Esophagus squamous epithelium (tissue), 5 donors: ENCODE data around the gene GRK5. TPM values are rescaled to one million over a fixed set of nuclear protein-coding genes. Genes with fewer than 3 reads are reported as not detected.

ENCODE experiments used
- DNase-seq: peaks from one replicate; lab custom pipeline; 2025; lab: John Stamatoyannopoulos, UW
- H3K27ac ChIP-seq, 4 donors: fragments of 200-600 bp; sonication (generic); one replicate each; pipeline ENCODE4 v1.5.1; 2016 to 2019; ENCODE audit warnings: mild to moderate bottlenecking in 1 of 4
- H3K27me3 ChIP-seq, 4 donors: fragments of 200-600 bp; sonication (generic); 1 replicate in 3 of 4; 2 replicates in 1 of 4; pipeline versions ENCODE4 v1.5.1 to v1.6.0; 2017 to 2021; ENCODE audit warnings: antibody characterized with exemption in 1 of 4
- H3K36me3 ChIP-seq, 3 donors: fragments of 200-600 bp; sonication (generic); one replicate each; pipeline ENCODE4 v1.5.1; 2016 to 2019
- H3K4me1 ChIP-seq, 3 donors: fragments of 200-600 bp; sonication (generic); one replicate each; pipeline ENCODE4 v1.5.1; 2017 to 2019
- H3K4me3 ChIP-seq, 4 donors: fragments of 200-600 bp; sonication (generic); 1 replicate in 3 of 4; 2 replicates in 1 of 4; pipeline ENCODE4 v1.5.1; 2016 to 2019; ENCODE audit warnings: mild to moderate bottlenecking in 2 of 4, moderate library complexity in 1 of 4
- H3K9me3 ChIP-seq, 3 donors: fragments of 200-600 bp; sonication (generic); one replicate each; pipeline ENCODE4 v1.5.1; 2016 to 2019
- POLR2A ChIP-seq, 4 donors: fragments of 450-650 bp; IDR thresholded peaks; one replicate each; pipeline ENCODE4 v1.6.1; 2017; ENCODE audit warnings: antibody characterized with exemption in 4 of 4, mild to moderate bottlenecking in 4 of 4, moderate library complexity in 3 of 4
- WGBS, 2 donors: methylation state at CpG; one replicate each; pipeline ENCODE4 v1.1.5; 2018; 5-methylcytosine and 5-hydroxymethylcytosine counted together
- intact Hi-C: fragments of 100-400 bp; cut with DNase I; formaldehyde crosslinking; loops from one replicate; pipeline ENCODE4 v1.15.0; 2022
- total RNA-seq, 4 donors: library from RNA; depleted of rRNA; stranded (reverse); fragments of >200 nt; gene quantifications; one replicate each; pipeline ENCODE4 v1.1.0, GENCODE V29; 2016
- TF ChIP-seq, protein P1 (sequence below), 6 experiments: fragments of 450-650 bp in 4 of 6; fragments of 200-600 bp in 2 of 6; sonication (generic) in 2 of 6; IDR thresholded peaks; one replicate each; pipeline ENCODE4 v1.5.1; 2016 to 2019; ENCODE audit warnings: antibody characterized with exemption in 6 of 6, mild to moderate bottlenecking in 4 of 6, moderate library complexity in 4 of 6
- donor health status: DM: yes; HTN: yes; CAD: no.

Gene GRK5
- total RNA-seq, 4 donors from 2014 or later, result 2.4 to 18.9 (median 6.3) TPM

DNA sequence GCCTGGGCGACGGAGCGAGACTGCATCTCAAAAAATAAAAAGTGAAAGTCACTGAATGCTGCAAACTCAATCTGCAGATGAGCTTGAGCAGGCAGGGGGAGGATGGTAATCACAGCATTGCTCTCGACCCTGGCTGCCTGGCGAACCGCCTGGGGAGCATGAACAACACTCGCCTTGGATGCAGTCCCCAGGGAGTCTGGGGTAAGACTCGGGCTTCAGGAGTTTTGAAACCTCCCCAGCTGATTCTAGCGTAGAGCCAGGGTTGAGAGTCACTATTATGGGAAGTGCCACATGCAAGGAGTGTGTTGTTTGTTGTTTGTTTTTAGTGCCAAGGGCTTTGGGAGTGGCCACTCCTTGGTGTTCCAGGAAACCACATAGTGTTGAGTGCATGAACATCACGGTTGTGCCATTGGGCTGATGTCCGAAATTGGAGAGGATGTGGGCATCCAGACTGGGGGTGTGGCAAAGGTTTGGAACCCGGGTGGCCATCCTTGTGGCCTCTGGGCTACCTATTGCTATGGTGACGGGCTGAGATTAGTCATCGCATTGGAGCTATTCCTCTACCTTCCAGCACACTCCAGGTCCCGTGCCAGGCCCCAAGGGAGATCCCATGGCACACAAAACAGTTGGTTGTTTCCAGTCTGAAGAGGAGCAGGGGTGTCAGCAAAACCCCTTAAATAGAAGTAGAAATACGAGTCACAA is 242.5 kb downstream of the GRK5 start:
- Histone ChIP-seq H3K36me3 (peaks cover 0 to 70% (median 0%) of the 10 kb centered on the region in 3 donors), H3K9me3 (no peaks in the 10 kb centered on the region), H3K4me3 (no peak overlapping the region), H3K27ac (peak overlapping the region in 2 of 4 donors; percentile 32 to 36), H3K4me1 (peaks cover 3 to 51% (median 7%) of the 10 kb centered on the region in 3 donors), H3K27me3 (no peaks in the 10 kb centered on the region)
- TF ChIP-seq POLR2A (IDR thresholded peaks at IDR 0.05), result no peak
- TF ChIP-seq, protein P1, sequence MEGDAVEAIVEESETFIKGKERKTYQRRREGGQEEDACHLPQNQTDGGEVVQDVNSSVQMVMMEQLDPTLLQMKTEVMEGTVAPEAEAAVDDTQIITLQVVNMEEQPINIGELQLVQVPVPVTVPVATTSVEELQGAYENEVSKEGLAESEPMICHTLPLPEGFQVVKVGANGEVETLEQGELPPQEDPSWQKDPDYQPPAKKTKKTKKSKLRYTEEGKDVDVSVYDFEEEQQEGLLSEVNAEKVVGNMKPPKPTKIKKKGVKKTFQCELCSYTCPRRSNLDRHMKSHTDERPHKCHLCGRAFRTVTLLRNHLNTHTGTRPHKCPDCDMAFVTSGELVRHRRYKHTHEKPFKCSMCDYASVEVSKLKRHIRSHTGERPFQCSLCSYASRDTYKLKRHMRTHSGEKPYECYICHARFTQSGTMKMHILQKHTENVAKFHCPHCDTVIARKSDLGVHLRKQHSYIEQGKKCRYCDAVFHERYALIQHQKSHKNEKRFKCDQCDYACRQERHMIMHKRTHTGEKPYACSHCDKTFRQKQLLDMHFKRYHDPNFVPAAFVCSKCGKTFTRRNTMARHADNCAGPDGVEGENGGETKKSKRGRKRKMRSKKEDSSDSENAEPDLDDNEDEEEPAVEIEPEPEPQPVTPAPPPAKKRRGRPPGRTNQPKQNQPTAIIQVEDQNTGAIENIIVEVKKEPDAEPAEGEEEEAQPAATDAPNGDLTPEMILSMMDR (IDR thresholded peaks at IDR 0.05), result no peak
- DNase-seq, result no peak
- WGBS, 2 donors, result 56 to 66% methylated on average over 8 to 10 of the region's 16 CpGs
- intact Hi-C loops, result loop anchor here (5.0 kb wide), 1 partner anchor 253 kb away; no protein-coding TSS in a partner anchor

DNA sequence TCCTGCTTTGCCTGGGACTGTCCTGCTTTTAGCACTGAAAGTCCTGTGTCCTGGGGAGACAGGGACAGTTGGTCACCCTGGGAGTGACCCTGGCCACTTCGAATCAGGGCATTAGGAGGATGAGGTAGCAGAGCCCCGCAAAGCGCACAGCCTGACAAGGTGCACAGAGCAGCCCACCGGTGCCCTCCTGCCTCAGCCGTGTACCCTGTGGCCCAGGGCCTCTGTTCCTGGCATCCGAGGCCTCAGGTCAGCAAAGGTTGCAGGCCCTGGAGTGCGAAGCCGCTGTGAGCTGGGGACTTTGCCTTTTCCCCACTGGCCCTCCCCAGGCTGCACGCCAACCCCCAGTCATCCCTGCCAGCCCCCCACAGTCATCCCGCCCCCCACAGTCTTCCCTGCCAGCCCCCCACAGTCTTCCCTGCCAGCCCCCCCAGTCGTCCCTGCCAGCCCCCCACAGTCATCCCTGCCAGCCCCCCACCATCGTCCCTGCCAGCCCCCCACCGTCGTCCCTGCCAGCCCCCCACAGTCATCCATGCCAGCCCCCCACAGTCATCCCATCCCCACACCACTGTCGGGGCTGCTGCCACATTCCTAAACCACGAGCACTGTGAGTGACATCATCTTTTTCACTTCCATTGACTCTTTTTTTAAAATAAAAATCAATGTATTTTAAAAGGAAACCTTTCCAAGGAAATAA is 243.4 kb downstream of the GRK5 start:
- Histone ChIP-seq H3K36me3 (peaks cover 0 to 72% (median 0%) of the 10 kb centered on the region in 3 donors), H3K4me1 (peaks cover 0 to 43% (median 3%) of the 10 kb centered on the region in 3 donors), H3K27me3 (no peaks in the 10 kb centered on the region), H3K9me3 (no peaks in the 10 kb centered on the region), H3K27ac (peak overlapping the region in 2 of 4 donors; percentile 32 to 36), H3K4me3 (no peak overlapping the region)
- DNase-seq, result no peak
- 20 to 75% methylated on average over 1 to 13 of the region's 16 CpGs for WGBS, 2 donors
- intact Hi-C loops, result no loop called here
- TF ChIP-seq, protein P1 (IDR thresholded peaks at IDR 0.05), result no peak
- TF ChIP-seq POLR2A (IDR thresholded peaks at IDR 0.05), result no peak

DNA sequence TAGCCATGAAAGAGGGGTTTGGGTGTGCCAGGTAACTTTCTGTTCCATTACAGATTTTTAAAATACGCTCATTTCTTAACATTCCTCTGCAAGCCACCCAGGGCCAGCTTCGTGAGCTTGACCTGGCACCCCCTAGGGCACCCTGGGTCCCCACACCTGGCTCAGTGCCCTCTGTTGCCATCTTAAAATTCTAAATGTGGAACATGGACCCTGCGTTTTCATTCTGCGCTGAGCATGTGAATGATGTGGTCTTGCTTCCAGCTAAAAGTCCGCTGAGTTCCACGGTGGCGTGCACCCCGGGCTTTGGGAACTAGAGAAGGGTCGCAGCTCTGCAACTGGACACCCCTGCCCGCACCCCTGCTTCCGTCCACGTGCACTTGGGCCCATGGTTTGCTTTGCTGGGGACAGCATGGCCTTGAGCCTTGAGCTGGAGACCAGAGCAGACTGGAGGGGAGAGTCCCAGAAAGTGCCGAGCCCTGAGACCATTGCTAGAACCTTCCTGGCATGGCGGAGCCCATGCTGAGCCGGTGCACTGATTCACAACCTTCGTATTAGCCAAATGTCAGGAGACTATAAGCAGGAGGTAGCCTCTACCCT is 244.0 kb downstream of the GRK5 start:
- no peak for TF ChIP-seq POLR2A (IDR thresholded peaks at IDR 0.05)
- TF ChIP-seq, protein P1 (IDR thresholded peaks at IDR 0.05), result no peak
- peaks cover 0 to 66% (median 0%) of the 10 kb centered on the region in 3 donors for H3K36me3 ChIP-seq
- intact Hi-C loops, result no loop called here
- H3K4me3 ChIP-seq, result no peak overlapping the region
- H3K27me3 ChIP-seq, result no peaks in the 10 kb centered on the region
- H3K4me1 ChIP-seq, result peaks cover 0 to 36% (median 0%) of the 10 kb centered on the region in 3 donors
- 95 to 97% methylated on average over 10 to 12 of the region's 16 CpGs for WGBS, 2 donors
- DNase-seq, result no peak
- H3K27ac ChIP-seq, result no peak overlapping the region
- no peaks in the 10 kb centered on the region for H3K9me3 ChIP-seq

DNA sequence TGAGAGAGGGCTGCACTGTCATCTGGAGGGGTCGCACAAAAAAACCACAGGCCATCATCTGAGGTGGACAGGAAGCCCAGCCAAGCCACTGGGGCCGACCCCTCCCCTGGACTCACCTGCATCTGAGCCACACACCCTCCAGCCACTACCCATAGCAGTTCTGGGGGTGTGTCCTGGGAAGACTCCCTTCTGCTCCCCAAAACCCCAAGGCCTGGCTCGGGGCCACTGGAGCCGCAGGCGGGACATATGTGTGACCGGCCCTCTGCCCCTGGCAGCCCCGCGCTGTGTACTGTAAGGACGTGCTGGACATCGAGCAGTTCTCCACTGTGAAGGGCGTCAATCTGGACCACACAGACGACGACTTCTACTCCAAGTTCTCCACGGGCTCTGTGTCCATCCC is 245.0 kb downstream of the GRK5 start:
- intact Hi-C loops, result no loop called here
- 80 to 97% methylated on average over 1 to 12 of the region's 14 CpGs for WGBS, 2 donors
- peaks cover 0 to 57% (median 0%) of the 10 kb centered on the region in 3 donors for H3K36me3 ChIP-seq
- no peaks in the 10 kb centered on the region for H3K9me3 ChIP-seq
- H3K4me1 ChIP-seq, result peaks cover 0 to 26% (median 0%) of the 10 kb centered on the region in 3 donors
- no peak overlapping the region for H3K27ac ChIP-seq
- TF ChIP-seq POLR2A (IDR thresholded peaks at IDR 0.05), result no peak
- TF ChIP-seq, protein P1 (IDR thresholded peaks at IDR 0.05), result no peak
- no peak for DNase-seq
- H3K4me3 ChIP-seq, result no peak overlapping the region
- no peaks in the 10 kb centered on the region for H3K27me3 ChIP-seq
